ENCODE measurements around the gene ATG2A. TPM values are rescaled to one million over a fixed set of nuclear protein-coding genes. Genes with fewer than 3 reads are reported as not detected.

Gene ATG2A
- polyA plus RNA-seq (2012; ENCODE audit: insufficient read depth, insufficient read length), result 11.6 TPM

GRCh38 chr11:64916775-64917662 lies at the start of gene ATG2A:
Gene ATG2A, minus strand, starts transcription at chr11:64917209. Its CDS starts 74 bp downstream, at chr11:64917135.
- peak within 1 kb of the TSS; percentile 96 for H3K4me3 ChIP-seq (ENCODE audit: low read length)
- DNase-seq (ENCODE audit: low read depth, low spot score), result peak; percentile 99

- DNase-seq (ENCODE audit: low read depth, low spot score), result no peak
Measured at GRCh38 chr11:64963072-64963631, 46.1 kb upstream of the ATG2A start.

GRCh38 chr11:64960719-64961118 lies 43.7 kb upstream of the ATG2A start:
- no peak for DNase-seq (ENCODE audit: low read depth, low spot score)
- no peak overlapping the region for H3K4me3 ChIP-seq (ENCODE audit: low read length)

More at GRCh38 chr11:64963072-64963631, 46.1 kb upstream of the ATG2A start:
- H3K4me3 ChIP-seq (ENCODE audit: low read length), result no peak overlapping the region

- no peak overlapping the region for H3K4me3 ChIP-seq (ENCODE audit: low read length)
Measured at GRCh38 chr11:64959498-64959897, 42.5 kb upstream of the ATG2A start.

GRCh38 chr11:64954201-64954600 lies 37.2 kb upstream of the ATG2A start:
- no peak overlapping the region for H3K4me3 ChIP-seq (ENCODE audit: low read length)
- no peak for DNase-seq (ENCODE audit: low read depth, low spot score)

More at GRCh38 chr11:64959498-64959897, 42.5 kb upstream of the ATG2A start:
- no peak for DNase-seq (ENCODE audit: low read depth, low spot score)

- H3K4me3 ChIP-seq (ENCODE audit: low read length), result no peak overlapping the region
- DNase-seq (ENCODE audit: low read depth, low spot score), result no peak
Measured at GRCh38 chr11:64951529-64951928, 34.5 kb upstream of the ATG2A start.

GRCh38 chr11:64947208-64947814 lies 30.3 kb upstream of the ATG2A start:
- H3K4me3 ChIP-seq (ENCODE audit: low read length), result no peak overlapping the region
- no peak for DNase-seq (ENCODE audit: low read depth, low spot score)

GRCh38 chr11:64936539-64936938 lies 19.5 kb upstream of the ATG2A start:
- DNase-seq (ENCODE audit: low read depth, low spot score), result no peak
- no peak overlapping the region for H3K4me3 ChIP-seq (ENCODE audit: low read length)

GRCh38 chr11:64935359-64936081 lies 18.5 kb upstream of the ATG2A start, which contains the start of gene GPHA2:
Gene GPHA2, minus strand, starts transcription at chr11:64935893. Its CDS starts 433 bp downstream, at chr11:64935460.
- no peak for DNase-seq (ENCODE audit: low read depth, low spot score)
- no peak within 1 kb of the TSS for H3K4me3 ChIP-seq (ENCODE audit: low read length)

- H3K4me3 ChIP-seq (ENCODE audit: low read length), result no peak overlapping the region
- no peak for DNase-seq (ENCODE audit: low read depth, low spot score)
Measured at GRCh38 chr11:64934682-64935358, 17.8 kb upstream of the ATG2A start.

GRCh38 chr11:64933935-64934681 lies 17.1 kb upstream of the ATG2A start:
- no peak for DNase-seq (ENCODE audit: low read depth, low spot score)
- H3K4me3 ChIP-seq (ENCODE audit: low read length), result no peak overlapping the region

- no peak overlapping the region for H3K4me3 ChIP-seq (ENCODE audit: low read length)
- DNase-seq (ENCODE audit: low read depth, low spot score), result no peak
Measured at GRCh38 chr11:64933213-64933934, 16.4 kb upstream of the ATG2A start.

- no peak overlapping the region for H3K4me3 ChIP-seq (ENCODE audit: low read length)
- no peak for DNase-seq (ENCODE audit: low read depth, low spot score)
Measured at GRCh38 chr11:64932324-64932723, 15.3 kb upstream of the ATG2A start.

GRCh38 chr11:64931290-64931689 lies 14.3 kb upstream of the ATG2A start:
- H3K4me3 ChIP-seq (ENCODE audit: low read length), result no peak overlapping the region
- DNase-seq (ENCODE audit: low read depth, low spot score), result no peak

- H3K4me3 ChIP-seq (ENCODE audit: low read length), result no peak overlapping the region
- no peak for DNase-seq (ENCODE audit: low read depth, low spot score)
Measured at GRCh38 chr11:64930340-64930739, 13.3 kb upstream of the ATG2A start.

- no peak overlapping the region for H3K4me3 ChIP-seq (ENCODE audit: low read length)
- DNase-seq (ENCODE audit: low read depth, low spot score), result no peak
Measured at GRCh38 chr11:64929625-64930024, 12.6 kb upstream of the ATG2A start.

GRCh38 chr11:64928957-64929356 lies 11.9 kb upstream of the ATG2A start:
- no peak for DNase-seq (ENCODE audit: low read depth, low spot score)
- H3K4me3 ChIP-seq (ENCODE audit: low read length), result no peak overlapping the region
